ENCODE data around the gene ULBP2.
"Not testable (repeated sequence)": the region's sequence is repeated elsewhere in the genome, so short reads cannot be mapped to it uniquely, and the experiment has no call there.

ULBP2 gene

DNA sequence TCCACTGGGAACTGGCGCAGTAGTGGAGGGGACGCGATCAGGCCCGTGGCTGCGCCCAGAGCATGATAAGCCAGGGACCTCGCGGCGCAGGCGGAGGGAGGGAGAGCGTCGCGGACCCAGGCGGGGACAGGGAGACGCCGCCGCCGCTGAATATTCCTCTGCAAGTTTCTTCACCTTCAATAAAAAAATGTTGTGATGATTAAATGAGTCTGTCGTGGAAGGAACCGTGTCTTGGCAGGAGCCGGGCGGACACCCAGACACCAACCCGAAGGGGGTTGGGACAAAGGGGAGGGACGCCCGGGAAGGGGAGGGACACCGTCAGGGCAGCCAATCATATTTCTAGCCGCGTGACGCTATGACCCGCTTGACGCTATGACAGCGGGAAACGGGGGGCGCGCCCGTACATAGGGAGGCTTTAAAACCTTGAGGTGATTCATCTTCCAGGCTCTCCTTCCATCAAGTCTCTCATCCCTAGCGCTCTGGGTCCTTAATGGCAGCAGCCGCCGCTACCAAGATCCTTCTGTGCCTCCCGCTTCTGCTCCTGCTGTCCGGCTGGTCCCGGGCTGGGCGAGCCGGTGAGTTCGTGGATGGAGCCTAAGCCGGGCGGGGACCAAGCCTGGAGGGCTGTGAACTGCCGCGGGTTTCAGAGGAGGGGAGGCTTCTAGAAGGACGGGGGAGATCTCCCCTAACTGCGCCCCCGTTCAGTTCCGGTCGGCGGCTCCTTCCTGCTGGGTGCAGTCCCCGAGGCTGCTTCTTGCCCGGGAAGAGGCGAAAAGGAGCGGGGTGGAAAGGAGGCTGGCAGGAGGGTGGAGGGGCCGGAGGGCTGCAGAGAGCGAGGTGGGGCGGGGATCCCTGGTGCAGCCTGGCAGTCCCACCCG lies at the start of gene ULBP2:
Gene ULBP2 (plus strand): TSS at position 432 of the 878 bp plus-strand sequence. CDS start 59 bp downstream, at position 491.
- DNase-seq (ENCODE audit: low read depth in 2 of 2), result peak; percentile 75 to 80

DNA sequence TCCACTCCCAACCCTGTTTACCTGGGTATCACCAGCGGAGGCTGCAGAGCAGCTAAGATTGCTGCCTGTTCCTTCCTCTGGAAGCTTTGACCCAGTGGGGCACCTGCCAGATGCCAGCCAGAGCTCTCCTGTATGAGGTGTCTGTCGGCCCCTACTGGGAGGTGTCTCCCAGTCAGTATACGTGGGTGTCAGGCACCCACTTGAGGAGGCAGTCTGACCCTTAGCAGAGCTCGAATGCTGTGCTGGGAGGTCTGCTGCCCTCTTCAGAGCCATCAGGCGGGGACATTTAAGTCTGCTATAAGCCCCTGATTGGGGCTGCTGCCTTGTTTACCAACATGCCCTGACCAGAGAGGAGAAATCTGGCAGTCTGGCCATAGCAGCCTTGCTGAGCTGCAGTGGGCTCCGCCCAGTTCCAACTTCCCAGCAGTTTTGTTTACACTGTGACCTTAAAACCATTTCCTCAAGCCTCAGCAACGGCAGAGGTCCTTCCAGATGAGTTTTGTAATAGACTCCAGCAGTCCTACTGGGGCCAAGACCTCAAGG lies 46.7 kb upstream of the ULBP2 start:
- no peak for DNase-seq (ENCODE audit: low read depth in 2 of 2)

- peak; percentile 19 to 21 for DNase-seq (ENCODE audit: low read depth in 2 of 2)
These were observed 46.0 kb upstream of the ULBP2 start for GRCh38 chr6:149895833-149896271.

DNA sequence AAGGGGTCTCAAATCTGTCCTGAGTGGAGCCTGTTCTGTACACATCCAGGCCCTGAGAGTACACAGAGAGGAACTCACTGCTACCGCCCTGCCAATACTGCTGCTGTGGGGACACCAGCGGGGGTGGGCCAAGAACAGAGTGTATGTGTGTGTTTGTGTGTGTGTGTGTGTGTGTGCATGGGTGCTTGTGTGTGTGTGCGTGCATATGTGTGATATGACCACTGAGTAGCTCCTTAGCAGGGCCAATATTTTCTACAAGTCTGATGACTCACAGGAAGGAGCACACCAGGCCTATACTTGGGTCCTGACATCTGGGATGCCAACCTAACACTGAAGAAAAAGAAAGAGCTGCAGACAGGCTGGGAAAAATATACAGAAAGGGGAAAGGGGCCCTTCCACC lies 45.3 kb upstream of the ULBP2 start:
- no peak for DNase-seq (ENCODE audit: low read depth in 2 of 2)

- no peak for DNase-seq (ENCODE audit: low read depth in 2 of 2)
These were observed 44.7 kb upstream of the ULBP2 start for GRCh38 chr6:149897015-149897697.

DNA sequence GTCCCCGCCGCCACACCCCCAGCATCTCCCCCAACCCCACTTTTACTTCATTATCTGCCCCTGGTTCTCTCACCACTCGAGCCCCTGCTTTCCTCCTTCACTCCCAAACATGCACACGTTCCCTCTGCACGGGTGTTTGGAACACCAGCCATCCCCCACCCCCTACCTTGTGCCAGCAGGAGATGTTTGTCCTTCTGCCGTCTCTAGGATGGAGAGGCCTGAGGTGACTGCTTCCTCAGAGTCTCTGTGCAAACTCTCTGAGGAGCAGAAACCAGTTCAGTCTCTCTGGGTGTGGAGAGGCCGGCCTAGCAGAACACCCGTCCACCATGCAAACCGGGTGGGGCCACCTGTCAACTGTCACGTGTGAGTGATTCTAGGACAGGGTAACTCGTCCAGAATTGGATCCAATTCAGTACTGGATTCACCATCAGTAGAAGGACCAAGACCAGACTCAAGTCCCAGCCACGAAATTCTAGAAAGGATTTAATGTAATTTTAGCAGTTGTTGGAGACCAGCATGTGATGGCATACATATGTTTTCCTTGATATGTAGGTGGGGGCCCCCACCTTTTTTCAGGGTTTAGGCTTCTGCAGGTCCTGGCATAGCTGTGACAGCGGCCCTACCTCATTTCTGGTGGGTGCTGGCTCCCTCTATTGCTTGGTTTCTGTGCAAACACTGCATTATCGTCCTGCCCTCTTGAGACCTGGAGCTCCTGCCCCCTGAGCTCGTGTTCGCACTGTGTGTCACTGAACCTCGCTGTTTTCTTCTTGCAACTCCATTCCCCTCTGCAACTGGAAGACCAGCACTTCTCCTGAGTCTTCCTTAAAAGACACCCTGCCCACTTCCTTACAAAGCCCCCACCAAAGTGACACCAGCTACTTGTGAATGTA lies 43.7 kb upstream of the ULBP2 start, which contains the start of gene RAET1E:
Gene RAET1E (minus strand): TSS at position 259 of the 890 bp plus-strand sequence. CDS start 7,212 bp downstream, outside the sequence.
- DNase-seq (ENCODE audit: low read depth in 2 of 2), result no peak

GRCh38 chr6:149898966-149899365 lies 42.8 kb upstream of the ULBP2 start:
- DNase-seq (ENCODE audit: low read depth in 2 of 2), result no peak

- DNase-seq (ENCODE audit: low read depth in 2 of 2), result no peak
These were observed 42.3 kb upstream of the ULBP2 start for GRCh38 chr6:149899486-149899885.

DNA sequence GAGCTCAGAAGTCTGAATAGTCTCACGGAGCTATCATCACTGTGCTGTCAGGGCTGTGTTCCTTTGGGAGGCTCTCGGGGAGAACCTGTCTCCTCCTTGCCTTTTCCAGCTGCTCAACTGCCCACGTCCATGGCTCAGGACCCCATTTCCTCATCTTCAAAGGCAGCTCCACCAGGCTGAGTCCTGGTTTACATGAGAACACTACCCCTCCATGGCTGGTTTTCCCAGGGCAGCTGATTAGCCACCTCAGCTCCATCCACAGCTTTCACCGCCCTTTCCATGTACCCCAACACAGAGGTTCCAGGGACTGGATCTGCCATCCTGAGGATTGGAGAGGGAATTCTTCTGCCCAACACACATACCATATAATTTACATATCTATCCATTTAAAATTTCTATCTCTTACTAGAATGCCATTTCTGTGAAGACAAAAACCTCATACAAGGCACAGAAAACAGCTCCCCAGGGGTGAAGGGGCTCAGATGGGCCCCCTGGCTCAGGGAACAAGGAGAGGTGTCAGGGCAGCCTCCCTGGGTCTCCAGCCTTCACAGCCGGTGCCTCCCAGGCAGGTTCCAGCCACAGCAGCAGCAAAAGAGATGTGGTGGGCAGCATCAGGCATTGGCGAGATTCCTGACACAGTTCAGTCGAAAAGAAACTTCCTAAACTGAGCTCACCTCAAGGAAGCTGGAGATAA lies 41.7 kb upstream of the ULBP2 start:
- no peak for DNase-seq (ENCODE audit: low read depth in 2 of 2)

GRCh38 chr6:149900620-149901443 lies 41.0 kb upstream of the ULBP2 start:
- no peak for DNase-seq (ENCODE audit: low read depth in 2 of 2)

GRCh38 chr6:149901444-149902140 lies 40.2 kb upstream of the ULBP2 start:
- no peak for DNase-seq (ENCODE audit: low read depth in 2 of 2)

GRCh38 chr6:149903938-149904611 lies 37.7 kb upstream of the ULBP2 start:
- no peak for DNase-seq (ENCODE audit: low read depth in 2 of 2)

GRCh38 chr6:149904661-149905370 lies 37.0 kb upstream of the ULBP2 start:
- DNase-seq (ENCODE audit: low read depth in 2 of 2), result no peak

DNA sequence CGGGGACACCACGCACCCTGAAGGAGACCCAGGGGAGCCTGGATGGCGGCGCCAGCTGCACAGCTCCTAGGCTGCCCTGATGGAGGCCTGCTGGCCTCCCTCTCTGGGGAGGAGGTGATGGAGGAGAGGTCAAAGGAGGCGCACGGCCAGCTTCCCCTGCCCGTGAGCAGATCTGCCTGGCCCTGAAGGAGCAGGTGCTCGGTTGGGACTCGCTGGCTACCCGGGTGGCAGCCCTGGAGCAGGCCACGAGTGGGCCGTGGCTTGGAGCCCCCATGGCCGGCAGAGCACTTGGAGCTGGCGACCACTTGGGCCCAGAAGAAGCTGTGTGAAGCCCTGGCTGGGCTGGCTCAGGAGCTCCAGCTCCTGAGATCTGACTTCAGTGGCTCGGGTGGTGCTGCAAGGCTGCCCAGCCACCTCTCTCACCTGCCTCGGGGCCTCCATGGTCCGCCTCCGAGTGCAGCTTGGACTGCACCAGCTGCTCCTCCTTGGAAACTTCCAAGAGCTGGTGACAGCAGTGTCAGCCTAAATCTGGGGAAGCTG lies 36.4 kb upstream of the ULBP2 start:
- no peak for DNase-seq (ENCODE audit: low read depth in 2 of 2)

- no peak for DNase-seq (ENCODE audit: low read depth in 2 of 2)
These were observed 35.9 kb upstream of the ULBP2 start for GRCh38 chr6:149905911-149906371.

DNA sequence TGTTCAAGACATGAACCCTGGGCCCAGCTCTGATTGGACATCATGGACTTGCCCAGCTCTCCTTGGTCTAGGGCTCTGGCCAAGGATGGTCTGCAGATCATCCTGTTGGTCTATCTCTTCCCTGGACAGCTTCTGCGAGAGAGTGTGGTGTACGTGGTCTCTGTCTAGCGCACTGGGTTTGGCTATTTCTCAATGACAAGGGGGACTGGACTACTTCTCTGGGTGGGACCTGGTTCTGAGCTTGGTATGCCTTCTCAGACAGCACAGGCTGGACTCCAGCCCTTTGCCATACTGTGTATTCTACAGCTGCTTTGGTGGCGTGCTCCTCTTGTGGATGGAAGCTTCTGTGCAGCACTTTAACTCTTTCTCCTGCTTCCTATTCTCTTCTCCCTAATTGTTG lies 35.4 kb upstream of the ULBP2 start:
- no peak for DNase-seq (ENCODE audit: low read depth in 2 of 2)

DNA sequence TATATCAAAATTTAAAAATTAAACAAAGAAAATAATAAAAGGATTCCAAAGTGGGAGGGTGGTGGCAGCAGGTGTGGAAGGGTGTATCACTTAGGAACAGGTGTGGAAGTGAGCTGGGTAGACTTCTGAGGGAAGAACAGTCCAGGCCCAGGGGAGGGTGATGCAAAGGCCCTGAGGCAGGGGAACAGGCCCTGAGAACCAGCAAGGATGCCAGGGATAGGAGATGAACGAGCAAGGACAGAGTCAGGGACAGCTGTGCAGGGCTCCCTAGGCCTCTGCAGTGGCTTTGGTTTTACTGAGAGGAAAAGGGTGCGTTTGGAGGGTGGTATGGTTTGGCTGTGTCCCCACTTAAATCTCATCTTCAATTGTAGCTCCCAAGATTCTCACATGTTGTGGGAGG lies 34.5 kb upstream of the ULBP2 start:
- DNase-seq (ENCODE audit: low read depth in 2 of 2), result no peak

DNA sequence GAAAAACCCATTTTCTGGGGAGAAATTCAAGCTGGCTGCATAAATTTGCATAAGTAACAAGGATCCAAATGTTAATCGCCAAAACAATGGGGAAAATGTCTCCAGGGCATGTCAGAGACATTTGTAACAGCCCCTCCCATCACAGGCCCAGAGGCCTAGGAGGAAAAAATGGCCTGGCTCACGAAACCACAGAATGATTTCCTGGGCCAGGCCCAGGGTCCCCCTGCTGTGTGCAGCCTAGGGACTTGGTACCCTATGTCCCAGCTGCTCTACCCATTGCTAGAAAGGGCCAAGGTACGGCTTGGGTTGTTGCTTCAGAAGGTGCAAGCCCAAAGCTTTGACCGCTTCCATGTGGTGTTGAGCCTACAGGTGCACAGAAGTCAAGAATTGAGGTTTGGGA lies 33.3 kb upstream of the ULBP2 start:
- DNase-seq (ENCODE audit: low read depth in 2 of 2), result not testable (repeated sequence)
